GM12891 (cell line): ENCODE measurements around the gene STAT4.

Source experiments
- POLR2A ChIP-seq: IDR thresholded peaks from 2 replicates; pipeline ENCODE4 v1.6.1; 2011; ENCODE audit warnings: low read depth, low read length, control low read depth
- POLR2AphosphoS5 ChIP-seq: IDR thresholded peaks from 2 replicates; pipeline ENCODE4 v1.6.1; 2011; ENCODE audit warnings: low read depth, low read length, control low read depth

DNA sequence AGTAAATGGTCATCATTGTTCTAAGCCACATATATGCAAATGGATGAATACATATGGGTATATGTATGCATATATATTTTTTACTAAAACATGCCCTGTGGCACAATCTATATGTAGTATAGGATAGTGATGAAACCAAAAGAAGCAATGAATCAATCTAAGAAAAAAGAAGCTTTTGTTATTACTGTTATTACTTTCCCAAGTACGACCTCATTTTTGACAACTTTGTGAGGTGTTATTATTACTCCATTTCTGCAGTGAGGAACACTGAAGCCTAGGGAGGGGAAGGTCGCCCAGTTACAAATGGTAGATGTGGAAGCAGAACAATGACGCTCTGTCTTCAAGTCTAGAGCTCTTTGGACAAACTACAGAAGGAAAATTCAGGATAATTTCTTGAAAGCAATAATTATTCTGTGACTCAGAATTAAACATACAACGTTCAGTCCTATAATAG is 38.3 kb downstream of the STAT4 start:
- no peak for TF ChIP-seq POLR2A
- TF ChIP-seq POLR2AphosphoS5, result no peak
